ENCODE data around the gene NCR2. TPM values are rescaled to one million over a fixed set of nuclear protein-coding genes. Genes with fewer than 3 reads are reported as not detected.
A peak's percentile ranks its signal among the peaks of the same experiment; 100 is the strongest.

NCR2 gene
- total RNA-seq, 1 experiment from 2014 or later = not detected

DNA sequence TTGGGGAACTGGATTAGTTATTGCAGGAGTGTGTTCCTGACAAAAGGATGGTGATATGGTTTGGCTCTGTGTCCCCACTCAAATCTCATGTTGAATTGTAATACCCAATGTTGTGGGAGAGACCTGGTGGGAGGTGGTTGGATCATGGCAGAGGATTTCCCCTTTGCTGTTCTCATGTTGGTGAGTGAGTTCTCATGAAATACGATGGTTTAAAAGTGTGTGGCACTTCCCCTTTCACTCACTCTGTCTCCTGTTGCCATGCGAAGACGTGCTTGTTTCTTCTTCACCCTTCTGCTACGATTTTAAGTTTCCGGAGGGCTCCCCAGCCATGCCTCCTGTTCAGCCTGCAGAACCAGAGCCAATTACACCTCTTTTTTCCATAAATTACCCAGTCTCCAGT is 32.8 kb upstream of the NCR2 start:
- H3K36me3 ChIP-seq (ENCODE audit: control insufficient read depth, insufficient read depth, low read length) = no peaks in the 10 kb centered on the region
- TF ChIP-seq SIN3A (IDR thresholded peaks at IDR 0.05; ENCODE audit: borderline replicate concordance, insufficient read depth, low read depth, low read length) (no peak), TCF7L2 (IDR thresholded peaks at IDR 0.05; ENCODE audit: low read depth, low read length) (no peak), POLR2AphosphoS5 (IDR thresholded peaks at IDR 0.05; ENCODE audit: low read depth, low read length) (no peak)
- TF ChIP-seq, protein P1, sequence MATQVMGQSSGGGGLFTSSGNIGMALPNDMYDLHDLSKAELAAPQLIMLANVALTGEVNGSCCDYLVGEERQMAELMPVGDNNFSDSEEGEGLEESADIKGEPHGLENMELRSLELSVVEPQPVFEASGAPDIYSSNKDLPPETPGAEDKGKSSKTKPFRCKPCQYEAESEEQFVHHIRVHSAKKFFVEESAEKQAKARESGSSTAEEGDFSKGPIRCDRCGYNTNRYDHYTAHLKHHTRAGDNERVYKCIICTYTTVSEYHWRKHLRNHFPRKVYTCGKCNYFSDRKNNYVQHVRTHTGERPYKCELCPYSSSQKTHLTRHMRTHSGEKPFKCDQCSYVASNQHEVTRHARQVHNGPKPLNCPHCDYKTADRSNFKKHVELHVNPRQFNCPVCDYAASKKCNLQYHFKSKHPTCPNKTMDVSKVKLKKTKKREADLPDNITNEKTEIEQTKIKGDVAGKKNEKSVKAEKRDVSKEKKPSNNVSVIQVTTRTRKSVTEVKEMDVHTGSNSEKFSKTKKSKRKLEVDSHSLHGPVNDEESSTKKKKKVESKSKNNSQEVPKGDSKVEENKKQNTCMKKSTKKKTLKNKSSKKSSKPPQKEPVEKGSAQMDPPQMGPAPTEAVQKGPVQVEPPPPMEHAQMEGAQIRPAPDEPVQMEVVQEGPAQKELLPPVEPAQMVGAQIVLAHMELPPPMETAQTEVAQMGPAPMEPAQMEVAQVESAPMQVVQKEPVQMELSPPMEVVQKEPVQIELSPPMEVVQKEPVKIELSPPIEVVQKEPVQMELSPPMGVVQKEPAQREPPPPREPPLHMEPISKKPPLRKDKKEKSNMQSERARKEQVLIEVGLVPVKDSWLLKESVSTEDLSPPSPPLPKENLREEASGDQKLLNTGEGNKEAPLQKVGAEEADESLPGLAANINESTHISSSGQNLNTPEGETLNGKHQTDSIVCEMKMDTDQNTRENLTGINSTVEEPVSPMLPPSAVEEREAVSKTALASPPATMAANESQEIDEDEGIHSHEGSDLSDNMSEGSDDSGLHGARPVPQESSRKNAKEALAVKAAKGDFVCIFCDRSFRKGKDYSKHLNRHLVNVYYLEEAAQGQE (IDR thresholded peaks at IDR 0.05; ENCODE audit: insufficient read depth in 1 of 2, low read depth in 2 of 2, low read length in 1 of 2) = no peak
- TF ChIP-seq, protein P2, sequence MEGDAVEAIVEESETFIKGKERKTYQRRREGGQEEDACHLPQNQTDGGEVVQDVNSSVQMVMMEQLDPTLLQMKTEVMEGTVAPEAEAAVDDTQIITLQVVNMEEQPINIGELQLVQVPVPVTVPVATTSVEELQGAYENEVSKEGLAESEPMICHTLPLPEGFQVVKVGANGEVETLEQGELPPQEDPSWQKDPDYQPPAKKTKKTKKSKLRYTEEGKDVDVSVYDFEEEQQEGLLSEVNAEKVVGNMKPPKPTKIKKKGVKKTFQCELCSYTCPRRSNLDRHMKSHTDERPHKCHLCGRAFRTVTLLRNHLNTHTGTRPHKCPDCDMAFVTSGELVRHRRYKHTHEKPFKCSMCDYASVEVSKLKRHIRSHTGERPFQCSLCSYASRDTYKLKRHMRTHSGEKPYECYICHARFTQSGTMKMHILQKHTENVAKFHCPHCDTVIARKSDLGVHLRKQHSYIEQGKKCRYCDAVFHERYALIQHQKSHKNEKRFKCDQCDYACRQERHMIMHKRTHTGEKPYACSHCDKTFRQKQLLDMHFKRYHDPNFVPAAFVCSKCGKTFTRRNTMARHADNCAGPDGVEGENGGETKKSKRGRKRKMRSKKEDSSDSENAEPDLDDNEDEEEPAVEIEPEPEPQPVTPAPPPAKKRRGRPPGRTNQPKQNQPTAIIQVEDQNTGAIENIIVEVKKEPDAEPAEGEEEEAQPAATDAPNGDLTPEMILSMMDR (IDR thresholded peaks at IDR 0.05) = no peak
- intact Hi-C loops (cut with micrococcal nuclease; ENCODE audit: unreplicated experiment) = no loop called here
- no TSS peak for BruUV-seq (replicated peaks)
- no peaks in the 10 kb centered on the region for H3K4me1 ChIP-seq (ENCODE audit: control insufficient read depth, insufficient read depth, low read length)
- no peak overlapping the region for H3K4me3 ChIP-seq (ENCODE audit: low read depth in 2 of 2, low read length in 2 of 2)
- ChIA-PET CTCF (no interaction called here), POLR2A (no interaction called here)
- ATAC-seq = no peak
- no peaks in the 10 kb centered on the region for H3K9me3 ChIP-seq (ENCODE audit: control insufficient read depth, insufficient read depth, low read depth, low read length)
- in situ Hi-C loops (cut with HindIII; ENCODE audit: low pct_unique_long_range_greater_than_20kb, low sequenced_read_pairs) = no loop called here
- DNase-seq (ENCODE audit: low read depth, low spot score) = no peak
- H3K27me3 ChIP-seq (ENCODE audit: control insufficient read depth, insufficient read depth, low read length) = peaks cover 12% of the 10 kb centered on the region
- H3K27ac ChIP-seq (ENCODE audit: low read length) = no peak overlapping the region

DNA sequence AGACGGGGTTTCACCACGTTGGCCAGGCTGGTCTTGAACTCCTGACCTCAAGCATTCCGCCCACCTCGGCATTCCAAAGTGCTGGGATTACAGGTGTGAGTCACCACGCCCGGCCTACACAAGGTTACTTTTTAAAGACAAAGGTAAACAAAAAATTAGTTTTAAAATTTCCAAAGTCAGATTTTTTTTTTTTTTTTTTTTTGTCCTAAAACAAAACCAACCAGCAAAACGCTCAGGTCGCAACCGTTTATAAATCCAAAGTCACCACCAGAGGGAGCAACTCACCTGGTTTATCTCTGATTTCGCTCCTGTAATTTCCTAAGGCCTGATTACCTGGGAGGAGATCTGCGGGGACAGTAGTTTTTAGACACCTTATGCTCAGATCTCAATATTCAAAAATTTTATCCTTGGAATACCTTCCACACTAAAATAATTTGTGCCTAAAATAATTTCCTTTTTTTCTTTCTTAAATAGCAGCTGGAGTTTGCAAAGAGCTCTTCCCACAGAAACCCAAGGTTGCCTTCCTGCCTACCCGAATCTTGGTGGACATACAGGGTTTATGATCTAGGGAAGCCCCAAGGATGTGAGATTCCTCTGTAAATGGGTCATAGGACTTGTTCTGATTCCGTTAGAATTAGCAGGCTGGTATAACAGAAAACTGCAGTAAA is 29.1 kb upstream of the NCR2 start:
- H3K4me1 ChIP-seq (ENCODE audit: control insufficient read depth, insufficient read depth, low read length) = no peaks in the 10 kb centered on the region
- CTCF ChIA-PET = interaction anchor here (0.6 to 1.0 kb wide), 7 partner anchors 9 to 378 kb away, joined by 3 to 9 read pairs (median 4); no protein-coding TSS in a partner anchor
- in situ Hi-C loops (cut with HindIII; ENCODE audit: low pct_unique_long_range_greater_than_20kb, low sequenced_read_pairs) (no loop called here), intact Hi-C loops (cut with micrococcal nuclease; ENCODE audit: unreplicated experiment) (loop anchor here (2.0 kb wide), 1 partner anchor 376 kb away; no protein-coding TSS in a partner anchor)
- no peak overlapping the region for H3K27ac ChIP-seq (ENCODE audit: low read length)
- peak; percentile 42 for DNase-seq (ENCODE audit: low read depth, low spot score)
- TF ChIP-seq, protein P2 (IDR thresholded peaks at IDR 0.05) = peak; percentile 81
- TF ChIP-seq, protein P1 (IDR thresholded peaks at IDR 0.05; ENCODE audit: insufficient read depth in 1 of 2, low read depth in 2 of 2, low read length in 1 of 2) = no peak
- TF ChIP-seq POLR2AphosphoS5 (IDR thresholded peaks at IDR 0.05; ENCODE audit: low read depth, low read length) (no peak), TCF7L2 (IDR thresholded peaks at IDR 0.05; ENCODE audit: low read depth, low read length) (no peak), SIN3A (IDR thresholded peaks at IDR 0.05; ENCODE audit: borderline replicate concordance, insufficient read depth, low read depth, low read length) (no peak)
- H3K27me3 ChIP-seq (ENCODE audit: control insufficient read depth, insufficient read depth, low read length) = peaks cover 24% of the 10 kb centered on the region
- H3K9me3 ChIP-seq (ENCODE audit: control insufficient read depth, insufficient read depth, low read depth, low read length) = no peaks in the 10 kb centered on the region
- BruUV-seq (replicated peaks) = no TSS peak
- ATAC-seq = peak; percentile 74; the same call in 1 of the 2 replicates
- POLR2A ChIA-PET = no interaction called here
- H3K36me3 ChIP-seq (ENCODE audit: control insufficient read depth, insufficient read depth, low read length) = no peaks in the 10 kb centered on the region
- no peak overlapping the region for H3K4me3 ChIP-seq (ENCODE audit: low read depth in 2 of 2, low read length in 2 of 2)

Data from Panc1 (cell line).